OCI-LY3 (cell line): Measurements from ENCODE around the gene GNB1.

Experiments used
- CTCF ChIP-seq: fragments of 200-600, 300-600 bp; sonication (generic); IDR thresholded peaks from 2 replicates; pipeline ENCODE4 v1.5.1; 2014; ENCODE audit warnings: antibody characterized with exemption, low read length, low read depth
- EZH2phosphoT487 ChIP-seq: fragments of 200-600 bp; shearing (Covaris generic); IDR thresholded peaks from 2 replicates; pipeline ENCODE4 v1.6.1; 2018; ENCODE audit warnings: antibody characterized with exemption, mixed run types, low read depth

- no peak for TF ChIP-seq CTCF
- TF ChIP-seq EZH2phosphoT487, result no peak
These were observed 10.9 kb upstream of the GNB1 start for GRCh38 chr1:1901641-1902294.
